ENCODE data around the gene GRIN2A. TPM values are rescaled to one million over a fixed set of nuclear protein-coding genes. Genes with fewer than 3 reads are reported as not detected.

The GRIN2A gene
- total RNA-seq, 4 donors from 2014 or later = 0.32 to 3.6 (median 2.0) TPM

GRCh38 chr16:9874219-9874618 lies 308.0 kb downstream of the GRIN2A start:
- 72% methylated on average over 7 of the region's 7 CpGs for WGBS
- H3K27me3 ChIP-seq = no peaks in the 10 kb centered on the region
- intact Hi-C loops (cut with DNase I) = no loop called here
- H3K4me1 ChIP-seq = peaks cover 0 to 16% (median 9%) of the 10 kb centered on the region in 4 donors
- TF ChIP-seq CTCF (IDR thresholded peaks at IDR 0.05) = no peak
- no peak overlapping the region for H3K4me3 ChIP-seq
- no peaks in the 10 kb centered on the region for H3K36me3 ChIP-seq
- no peaks in the 10 kb centered on the region for H3K9me3 ChIP-seq
- no peak for DNase-seq (ENCODE audit: extremely low spot score)
- no peak overlapping the region for H3K27ac ChIP-seq (replicated peaks in 1 of 4)

DNA sequence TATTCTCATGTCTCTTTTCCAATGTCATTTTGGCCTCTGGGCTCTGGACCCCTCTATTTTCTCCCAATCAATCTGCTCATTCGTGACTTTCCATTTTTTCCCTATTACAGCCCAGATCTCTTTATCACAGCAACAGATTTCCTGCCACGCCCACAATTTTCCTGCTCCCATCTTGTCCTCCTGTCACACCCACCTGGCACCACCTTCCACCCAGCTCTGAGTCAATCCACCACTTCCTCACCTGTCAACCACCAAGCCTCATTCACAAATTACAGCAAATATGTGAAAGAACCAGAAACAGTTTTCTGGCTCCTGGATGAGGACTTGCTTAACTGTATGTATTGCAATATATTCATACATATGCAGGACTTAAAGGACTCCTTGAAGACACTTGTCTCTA lies 311.3 kb downstream of the GRIN2A start:
- peaks cover 0 to 19% (median 9%) of the 10 kb centered on the region in 4 donors for H3K4me1 ChIP-seq
- TF ChIP-seq EP300 (IDR thresholded peaks at IDR 0.05) = no peak
- TF ChIP-seq CTCF (IDR thresholded peaks at IDR 0.05) = no peak
- TF ChIP-seq POLR2A (IDR thresholded peaks at IDR 0.05; ENCODE audit: low read depth) = no peak
- TF ChIP-seq POLR2AphosphoS5 (IDR thresholded peaks at IDR 0.05) = no peak
- no peaks in the 10 kb centered on the region for H3K36me3 ChIP-seq
- peak; percentile 45 for DNase-seq (ENCODE audit: extremely low spot score)
- no peaks in the 10 kb centered on the region for H3K27me3 ChIP-seq
- no peaks in the 10 kb centered on the region for H3K9me3 ChIP-seq
- H3K27ac ChIP-seq (replicated peaks in 1 of 4) = no peak overlapping the region
- no peak overlapping the region for H3K4me3 ChIP-seq
- WGBS = 72% methylated on average over 2 of the region's 2 CpGs
- intact Hi-C loops (cut with DNase I) = no loop called here

DNA sequence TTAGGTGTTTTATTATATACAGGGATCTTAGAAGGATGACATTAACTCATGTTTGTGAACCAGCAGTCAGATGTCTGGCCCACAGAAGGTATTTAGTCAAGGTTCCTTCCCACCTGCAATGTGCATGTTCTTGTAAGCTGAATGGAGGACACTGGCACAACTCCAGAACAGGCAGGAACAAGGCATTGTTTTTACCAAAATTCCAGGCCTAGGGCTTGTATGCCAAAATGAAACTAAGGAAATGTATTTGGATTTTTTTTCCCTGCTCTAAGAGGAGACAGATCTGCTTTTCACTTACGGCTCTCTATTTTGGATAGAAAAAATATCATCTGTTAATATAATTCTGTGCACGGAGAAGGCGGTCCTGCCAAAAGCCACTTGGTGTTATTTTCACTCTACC lies 312.5 kb downstream of the GRIN2A start:
- Histone ChIP-seq H3K36me3 (no peaks in the 10 kb centered on the region), H3K27ac (replicated peaks in 1 of 4) (peak overlapping the region in 1 of 4 donors; percentile 3), H3K27me3 (no peaks in the 10 kb centered on the region), H3K9me3 (no peaks in the 10 kb centered on the region), H3K4me3 (peak overlapping the region in 1 of 4 donors; percentile 5), H3K4me1 (peaks cover 0 to 19% (median 9%) of the 10 kb centered on the region in 4 donors)
- intact Hi-C loops (cut with DNase I) = no loop called here
- peak; percentile 47 for DNase-seq (ENCODE audit: extremely low spot score)
- no peak for TF ChIP-seq POLR2A (IDR thresholded peaks at IDR 0.05; ENCODE audit: low read depth)
- no peak for TF ChIP-seq EP300 (IDR thresholded peaks at IDR 0.05)
- no peak for TF ChIP-seq CTCF (IDR thresholded peaks at IDR 0.05)
- WGBS = 52% methylated on average over 3 of the region's 3 CpGs

DNA sequence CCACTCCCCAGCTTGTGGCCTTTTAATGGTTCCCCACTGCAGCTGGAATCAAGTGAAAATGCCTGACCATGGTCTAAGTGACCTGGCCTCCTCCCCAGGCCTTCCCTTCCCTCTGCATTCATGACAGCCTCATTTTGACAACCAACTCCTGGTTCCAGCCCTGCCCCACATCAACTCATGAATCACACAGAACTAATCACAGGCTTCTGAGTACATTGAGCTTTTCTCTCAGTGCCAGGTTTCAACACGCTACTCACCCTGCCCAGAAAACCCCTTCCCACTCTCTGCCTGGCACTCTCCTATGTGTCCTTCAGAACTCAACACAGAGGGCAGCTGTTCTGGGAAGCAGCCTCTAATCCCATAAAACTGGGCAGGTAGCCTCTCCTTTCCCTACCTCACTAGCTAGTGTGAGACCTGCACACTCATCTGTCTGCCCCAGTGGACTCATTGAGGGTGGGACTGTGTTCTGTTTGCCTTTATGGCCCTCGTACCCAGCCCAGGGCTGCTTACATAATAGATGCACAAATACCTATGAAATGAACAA lies 313.6 kb downstream of the GRIN2A start:
- H3K27me3 ChIP-seq = no peaks in the 10 kb centered on the region
- H3K4me1 ChIP-seq = peaks cover 0 to 19% (median 9%) of the 10 kb centered on the region in 4 donors
- H3K27ac ChIP-seq (replicated peaks in 1 of 4) = no peak overlapping the region
- no peaks in the 10 kb centered on the region for H3K9me3 ChIP-seq
- WGBS = 89% methylated on average over 2 of the region's 2 CpGs
- no peak overlapping the region for H3K4me3 ChIP-seq
- DNase-seq (ENCODE audit: extremely low spot score) = no peak
- intact Hi-C loops (cut with DNase I) = no loop called here
- no peaks in the 10 kb centered on the region for H3K36me3 ChIP-seq
- TF ChIP-seq POLR2A (IDR thresholded peaks at IDR 0.05; ENCODE audit: low read depth) = no peak
- TF ChIP-seq EP300 (IDR thresholded peaks at IDR 0.05) = no peak
- no peak for TF ChIP-seq POLR2AphosphoS5 (IDR thresholded peaks at IDR 0.05)
- no peak for TF ChIP-seq CTCF (IDR thresholded peaks at IDR 0.05)

- TF ChIP-seq CTCF (IDR thresholded peaks at IDR 0.05) (no peak), EP300 (IDR thresholded peaks at IDR 0.05) (no peak), POLR2A (IDR thresholded peaks at IDR 0.05; ENCODE audit: low read depth) (no peak)
- Histone ChIP-seq H3K27ac (replicated peaks in 1 of 4) (no peak overlapping the region), H3K36me3 (no peaks in the 10 kb centered on the region), H3K4me3 (no peak overlapping the region), H3K9me3 (no peaks in the 10 kb centered on the region), H3K27me3 (no peaks in the 10 kb centered on the region), H3K4me1 (peaks cover 0 to 19% (median 9%) of the 10 kb centered on the region in 4 donors)
- 83% methylated on average over 1 of the region's 1 CpG for WGBS
- intact Hi-C loops (cut with DNase I) = no loop called here
- peak; percentile 10 for DNase-seq (ENCODE audit: extremely low spot score)
Measured at GRCh38 chr16:9867176-9867575, 315.1 kb downstream of the GRIN2A start.
